Natural killer cell treated with Interleukin-12 subunit alpha and Interleukin-12 subunit beta and Interleukin-15 and Interleukin-18, amount 100 ng/mL, for 72 hours (primary cell): ENCODE data around the gene KIAA0408. TPM values are rescaled to one million over a fixed set of nuclear protein-coding genes. Genes with fewer than 3 reads are reported as not detected.
"Not testable (repeated sequence)": the region's sequence is repeated elsewhere in the genome, so short reads cannot be mapped to it uniquely, and the experiment has no call there.

Source experiments
- ATAC-seq, 2 donors: fragments of 150-1000 bp; cut with Tn5 transposase in 1 of 2; sonication (Bioruptor Pico), chemical (Tn5 transposase) in 1 of 2; 2 replicates each; pipeline ENCODE4 v1.10.0; 2021
- DNase-seq: peaks from one replicate; pipeline ENCODE4 v3.0.0; 2022; ENCODE audit warnings: low spot score
- H3K27ac Mint-ChIP-seq, 2 donors: 1 replicate in 1 of 2; 2 replicates in 1 of 2; pipeline ENCODE4 v1.8.0; 2022; ENCODE audit warnings: mixed read lengths in 2 of 2, mild to moderate bottlenecking in 1 of 2, moderate library complexity in 1 of 2
- H3K27me3 Mint-ChIP-seq, 2 donors: 1 replicate in 1 of 2; 2 replicates in 1 of 2; pipeline ENCODE4 v1.8.0; 2022; ENCODE audit warnings: mixed read lengths in 2 of 2
- H3K36me3 Mint-ChIP-seq: one replicate; pipeline ENCODE4 v1.8.0; 2022; ENCODE audit warnings: mixed read lengths
- H3K4me1 Mint-ChIP-seq, 2 donors: 1 replicate in 1 of 2; 2 replicates in 1 of 2; pipeline ENCODE4 v1.8.0; 2022; ENCODE audit warnings: low read depth in 2 of 2, mixed read lengths in 2 of 2, mild to moderate bottlenecking in 1 of 2
- H3K4me3 Mint-ChIP-seq: one replicate; pipeline ENCODE4 v1.8.0; 2022; ENCODE audit warnings: mixed read lengths
- H3K9me3 Mint-ChIP-seq: 2 replicates; pipeline ENCODE4 v1.8.0; 2022; ENCODE audit warnings: mixed read lengths
- total RNA-seq, 2 donors: library from RNA; stranded (reverse); gene quantifications; one replicate each; pipeline ENCODE4 v1.2.3, GENCODE V29; 2022

The KIAA0408 gene
- total RNA-seq, 2 donors from 2014 or later, result 0.67 to 2.4 TPM

DNA sequence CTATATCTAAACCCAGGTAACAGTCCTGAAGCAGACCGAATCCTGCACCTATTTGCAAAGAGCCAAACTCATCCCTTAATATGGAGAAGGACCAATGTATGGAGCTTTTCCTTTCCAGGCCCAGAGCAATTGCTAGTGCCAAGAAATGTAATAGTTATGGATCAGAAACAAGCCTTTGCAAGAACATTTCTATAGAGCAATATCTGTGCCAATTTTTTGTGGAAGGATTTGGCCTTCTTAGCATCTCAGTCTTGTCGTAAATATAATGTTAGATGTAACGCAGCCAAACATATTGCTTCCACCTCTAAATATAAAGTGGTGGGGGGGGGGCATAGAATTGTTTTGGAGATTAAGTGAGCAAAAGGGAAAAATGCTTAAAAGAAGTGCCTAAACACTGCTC, 2.7 kb downstream of the KIAA0408 start:
- H3K27ac Mint-ChIP-seq, result no peak overlapping the region
- H3K9me3 Mint-ChIP-seq, result no peaks in the 10 kb centered on the region
- no peaks in the 10 kb centered on the region for H3K36me3 Mint-ChIP-seq
- DNase-seq (no peak), ATAC-seq (no peak)
- peaks cover 22 to 25% of the 10 kb centered on the region in 2 donors for H3K27me3 Mint-ChIP-seq
- no peaks in the 10 kb centered on the region for H3K4me1 Mint-ChIP-seq
- no peak overlapping the region for H3K4me3 Mint-ChIP-seq

DNA sequence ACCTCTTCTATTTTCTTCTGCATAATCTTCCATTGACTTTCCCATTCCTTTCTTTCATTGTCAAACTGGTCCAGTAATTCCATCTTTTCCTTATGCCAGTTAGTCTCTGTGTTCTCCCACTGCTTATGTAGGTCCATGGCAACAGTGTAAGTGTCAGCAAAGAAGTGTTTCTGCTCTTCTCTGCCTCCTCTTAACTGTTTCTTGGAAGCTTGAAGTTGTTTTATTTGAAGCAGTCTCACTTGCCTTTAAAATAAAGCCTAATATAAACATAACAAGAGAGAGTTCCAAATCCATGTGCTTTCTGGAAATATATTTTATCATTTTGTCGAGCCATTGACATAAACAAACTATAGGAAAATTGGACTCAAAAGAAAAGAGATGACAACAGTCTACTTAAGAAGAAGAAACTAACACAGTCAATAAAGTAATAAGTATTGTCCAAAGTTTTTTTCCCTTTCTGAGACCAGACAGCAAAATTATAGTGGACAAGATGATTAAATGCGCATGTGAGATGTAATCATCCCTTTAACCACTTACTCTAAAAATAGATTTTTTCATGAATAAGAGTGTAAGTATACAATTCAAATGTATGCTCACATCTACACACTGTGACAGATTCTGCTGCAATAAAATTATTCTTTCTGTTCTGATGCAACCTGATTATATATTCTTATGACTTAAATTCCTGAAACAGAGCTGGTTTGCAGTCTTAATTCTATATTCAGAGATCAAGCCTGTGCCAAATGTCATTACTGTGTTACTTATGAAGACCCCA, 5.2 kb downstream of the KIAA0408 start:
- ATAC-seq (no peak), DNase-seq (no peak)
- Mint-ChIP-seq H3K4me1 (no peaks in the 10 kb centered on the region), H3K27ac (no peak overlapping the region), H3K4me3 (no peak overlapping the region), H3K36me3 (no peaks in the 10 kb centered on the region), H3K27me3 (peaks cover 13 to 29% of the 10 kb centered on the region in 2 donors), H3K9me3 (no peaks in the 10 kb centered on the region)

DNA sequence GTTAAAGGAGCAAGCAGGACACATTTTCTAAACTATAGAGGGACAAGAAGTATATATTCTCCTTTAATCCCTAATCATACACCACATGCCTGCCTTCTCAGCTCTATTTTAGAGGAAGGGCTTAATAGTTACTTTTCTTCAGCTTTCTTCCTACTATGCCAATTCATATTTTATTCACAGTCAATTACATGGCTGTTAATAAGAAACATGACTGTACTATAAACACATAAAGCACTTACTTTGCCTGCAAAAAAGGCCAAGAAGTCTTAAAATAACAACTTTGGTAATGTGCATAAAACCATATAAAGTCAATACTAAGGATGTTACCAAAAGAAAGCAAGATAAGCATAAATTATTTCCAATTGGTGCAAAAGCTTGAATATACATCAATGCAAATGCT, 6.4 kb downstream of the KIAA0408 start:
- Mint-ChIP-seq H3K27me3 (peaks cover 16 to 26% of the 10 kb centered on the region in 2 donors), H3K27ac (no peak overlapping the region), H3K36me3 (no peaks in the 10 kb centered on the region), H3K4me3 (no peak overlapping the region), H3K9me3 (no peaks in the 10 kb centered on the region), H3K4me1 (no peaks in the 10 kb centered on the region)
- no peak for DNase-seq
- ATAC-seq, result no peak

DNA sequence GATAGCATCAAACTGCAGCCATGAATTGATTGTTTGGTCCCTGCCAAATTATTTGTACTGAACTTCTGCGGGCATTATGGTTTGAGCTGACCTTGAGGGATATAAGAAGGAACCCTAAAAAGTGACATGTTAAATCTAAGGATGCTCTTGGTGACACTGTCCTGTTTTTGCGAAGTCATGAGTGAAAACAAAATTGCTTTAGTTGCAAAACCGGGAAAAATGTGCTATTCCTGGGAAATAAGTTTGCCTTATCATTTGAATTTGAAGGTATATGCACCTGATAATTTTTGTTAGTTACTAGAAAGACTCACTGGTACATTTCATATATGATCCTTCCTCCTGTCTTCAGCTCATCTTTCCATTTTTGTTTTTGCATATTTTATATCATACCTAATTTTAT, 7.8 kb downstream of the KIAA0408 start:
- H3K4me1 Mint-ChIP-seq, result no peaks in the 10 kb centered on the region
- H3K27ac Mint-ChIP-seq, result no peak overlapping the region
- H3K36me3 Mint-ChIP-seq, result no peaks in the 10 kb centered on the region
- no peaks in the 10 kb centered on the region for H3K9me3 Mint-ChIP-seq
- no peak overlapping the region for H3K4me3 Mint-ChIP-seq
- DNase-seq, result no peak
- no peak for ATAC-seq
- H3K27me3 Mint-ChIP-seq, result peaks cover 15 to 32% of the 10 kb centered on the region in 2 donors

DNA sequence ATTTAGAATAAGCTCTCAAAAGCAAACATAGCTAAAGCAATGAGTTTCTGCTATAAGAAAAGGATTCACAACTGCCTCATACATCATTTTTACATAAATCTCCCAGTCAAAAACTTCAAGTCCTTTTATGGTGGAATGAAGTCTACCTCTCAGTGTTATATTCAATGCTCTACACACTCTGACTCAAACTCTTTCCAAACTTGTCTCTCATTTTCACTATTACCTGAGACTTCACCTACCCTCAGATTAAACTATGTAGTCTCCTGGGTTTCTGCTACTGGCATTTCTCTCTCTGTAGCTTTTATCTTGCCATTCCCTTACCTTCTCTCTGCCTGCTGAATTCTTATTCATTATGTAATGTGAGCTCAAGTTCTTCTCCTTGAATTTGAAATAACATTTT, 11.4 kb downstream of the KIAA0408 start:
- Mint-ChIP-seq H3K9me3 (no peaks in the 10 kb centered on the region), H3K27ac (no peak overlapping the region), H3K4me3 (no peak overlapping the region), H3K36me3 (no peaks in the 10 kb centered on the region), H3K4me1 (no peaks in the 10 kb centered on the region), H3K27me3 (peaks cover 15 to 17% of the 10 kb centered on the region in 2 donors)
- DNase-seq, result no peak
- no peak for ATAC-seq

DNA sequence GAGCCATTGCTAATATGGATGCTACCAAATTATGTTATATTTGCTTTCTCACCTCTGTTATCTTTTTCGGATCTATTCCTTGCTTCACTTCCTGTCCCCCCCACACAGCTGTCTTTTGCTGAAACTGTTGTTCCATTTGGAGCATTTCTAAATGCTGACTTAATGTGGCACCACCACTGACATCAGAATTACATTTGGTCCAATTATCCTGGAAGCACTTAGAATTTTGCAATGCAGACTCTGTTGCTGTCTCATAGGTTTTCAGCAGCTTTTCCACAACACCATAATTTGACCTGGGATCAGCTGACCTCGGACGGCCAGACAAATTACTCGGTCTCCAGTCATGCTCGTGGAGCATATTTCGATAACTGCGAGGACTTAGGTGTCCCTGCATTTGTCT, 12.8 kb downstream of the KIAA0408 start:
- no peaks in the 10 kb centered on the region for H3K36me3 Mint-ChIP-seq
- no peak for DNase-seq

DNA sequence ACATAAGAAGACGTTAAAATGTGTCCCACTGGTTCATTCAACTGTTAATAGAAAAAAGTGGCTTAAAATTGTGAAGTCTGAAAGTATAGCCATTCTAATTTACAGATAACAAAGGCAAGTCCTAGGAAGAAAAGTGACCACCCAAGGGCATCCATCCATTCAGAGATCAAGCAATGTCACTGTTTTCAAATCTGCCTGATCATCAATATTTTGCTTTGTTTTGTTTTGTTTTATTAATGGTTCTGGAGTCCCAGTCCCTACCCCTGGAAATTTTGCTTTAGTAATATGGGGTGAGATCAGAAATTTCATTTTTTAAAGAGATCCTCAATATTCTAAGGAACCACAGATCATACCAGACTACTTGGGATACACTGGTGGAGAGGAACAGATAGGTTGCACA, 17.3 kb downstream of the KIAA0408 start:
- Mint-ChIP-seq H3K27ac (no peak overlapping the region), H3K27me3 (peaks cover 8% of the 10 kb centered on the region in 2 donors), H3K9me3 (no peaks in the 10 kb centered on the region), H3K4me3 (no peak overlapping the region), H3K4me1 (no peaks in the 10 kb centered on the region), H3K36me3 (no peaks in the 10 kb centered on the region)
- DNase-seq, result no peak
- no peak for ATAC-seq

More for the DNA sequence above, 12.8 kb downstream of the KIAA0408 start:
- H3K9me3 Mint-ChIP-seq, result no peaks in the 10 kb centered on the region
- no peak for ATAC-seq
- no peaks in the 10 kb centered on the region for H3K4me1 Mint-ChIP-seq
- H3K27me3 Mint-ChIP-seq, result peaks cover 13 to 17% of the 10 kb centered on the region in 2 donors
- H3K4me3 Mint-ChIP-seq, result no peak overlapping the region
- no peak overlapping the region for H3K27ac Mint-ChIP-seq

DNA sequence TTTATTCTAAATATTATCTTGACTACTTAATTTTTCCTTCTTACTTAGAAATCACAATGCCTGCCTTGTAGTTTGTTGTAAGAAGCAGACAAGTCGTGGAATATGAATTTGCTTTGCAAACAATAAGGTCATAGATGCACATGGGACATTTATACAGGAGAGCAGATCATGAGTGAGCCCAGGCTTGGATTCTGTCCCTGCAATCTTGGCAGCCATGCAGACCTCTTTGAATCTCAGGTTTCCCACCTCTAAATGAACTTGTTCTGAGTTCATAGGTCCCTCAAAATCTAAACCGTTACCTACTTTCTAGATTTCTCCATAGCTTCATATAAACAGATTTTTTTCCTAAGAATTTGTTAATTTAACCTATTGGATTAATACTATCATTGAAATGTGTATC, 19.5 kb downstream of the KIAA0408 start:
- Mint-ChIP-seq H3K27me3 (peaks cover 4 to 14% of the 10 kb centered on the region in 2 donors), H3K36me3 (no peaks in the 10 kb centered on the region), H3K4me1 (no peaks in the 10 kb centered on the region)

DNA sequence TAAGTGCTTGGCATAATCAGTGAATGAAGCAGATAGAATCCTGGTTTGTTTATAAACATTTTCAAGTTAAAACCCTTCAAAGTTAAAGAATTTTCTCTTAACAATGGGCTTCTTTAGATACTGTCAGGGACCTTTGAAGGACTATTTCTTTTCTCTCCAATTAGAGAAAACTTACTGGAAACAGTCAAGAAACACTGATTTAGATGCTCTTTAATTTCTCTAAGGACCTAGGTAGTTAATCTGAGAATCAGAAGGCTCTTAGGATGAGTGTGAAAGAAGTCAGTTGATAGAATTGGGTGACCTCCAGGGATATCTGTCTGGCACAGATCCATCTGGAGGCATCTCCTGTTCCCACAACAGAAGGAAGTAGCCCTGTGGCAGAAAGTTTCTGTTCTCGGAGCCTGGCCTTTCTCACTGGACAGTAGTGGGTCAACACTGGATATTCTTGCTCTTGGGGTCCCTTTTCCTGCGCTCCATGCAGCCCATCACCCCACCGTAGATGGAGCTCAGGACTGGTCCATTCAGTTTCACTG, 22.5 kb downstream of the KIAA0408 start:
- ATAC-seq (no peak), DNase-seq (no peak)
- Mint-ChIP-seq H3K4me3 (no peak overlapping the region), H3K4me1 (no peaks in the 10 kb centered on the region), H3K27me3 (peaks cover 0 to 16% of the 10 kb centered on the region in 2 donors), H3K36me3 (no peaks in the 10 kb centered on the region), H3K27ac (no peak overlapping the region), H3K9me3 (no peaks in the 10 kb centered on the region)

More for the DNA sequence above, 19.5 kb downstream of the KIAA0408 start:
- H3K4me3 Mint-ChIP-seq, result no peak overlapping the region
- no peaks in the 10 kb centered on the region for H3K9me3 Mint-ChIP-seq
- ATAC-seq (no peak), DNase-seq (no peak)
- no peak overlapping the region for H3K27ac Mint-ChIP-seq

DNA sequence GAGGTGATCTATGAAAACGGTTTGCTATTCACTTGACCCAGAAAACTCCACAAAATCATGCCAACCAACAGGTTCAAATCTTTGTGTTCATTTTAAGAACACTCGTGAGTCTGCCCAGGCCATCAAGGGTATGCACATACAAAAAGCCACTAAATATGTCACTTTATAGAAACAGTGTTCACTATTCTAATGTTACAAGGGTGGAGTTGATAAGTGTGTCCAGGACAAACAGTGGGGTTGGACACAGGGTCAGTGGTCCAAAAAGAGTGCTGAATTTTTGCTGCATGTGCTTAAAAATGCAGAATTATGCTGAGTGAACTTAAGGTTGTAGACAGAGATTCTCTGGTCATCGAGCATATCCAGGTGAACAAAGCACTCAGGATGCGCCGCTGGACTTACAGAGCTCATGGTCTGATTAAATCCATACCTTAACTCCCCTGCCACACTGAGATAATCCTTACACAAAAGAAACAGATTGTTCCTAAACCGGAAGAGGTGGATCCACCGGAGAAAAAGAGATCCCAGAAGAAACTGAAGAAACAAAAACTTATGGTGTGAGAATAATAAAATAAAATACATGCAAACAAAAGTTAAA, 23.5 kb downstream of the KIAA0408 start:
- DNase-seq, result no peak
- Mint-ChIP-seq H3K4me1 (no peaks in the 10 kb centered on the region), H3K27ac (no peak overlapping the region), H3K36me3 (no peaks in the 10 kb centered on the region), H3K27me3 (peaks cover 0 to 20% of the 10 kb centered on the region in 2 donors), H3K4me3 (no peak overlapping the region), H3K9me3 (no peaks in the 10 kb centered on the region)
- ATAC-seq, result no peak

DNA sequence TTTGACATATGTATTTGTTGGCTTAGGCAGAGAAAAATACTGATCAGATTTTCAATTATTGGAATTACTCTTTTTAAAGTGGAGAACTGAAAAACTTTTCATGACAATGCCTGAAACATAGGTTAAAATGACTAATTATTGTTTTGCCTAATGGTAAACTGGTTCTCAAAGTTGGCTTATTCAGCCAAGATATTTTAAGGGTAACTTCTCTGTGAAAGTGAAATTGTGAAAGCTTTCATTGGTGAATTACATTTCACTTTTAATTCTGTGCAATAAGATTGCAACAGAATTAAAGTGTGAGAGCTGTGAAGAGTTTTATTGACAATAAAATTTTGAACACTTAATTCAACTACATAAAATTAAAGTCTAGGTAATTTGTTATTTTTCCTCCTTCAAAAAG, 24.5 kb downstream of the KIAA0408 start:
- Mint-ChIP-seq H3K27me3 (peaks cover 0 to 15% of the 10 kb centered on the region in 2 donors), H3K36me3 (no peaks in the 10 kb centered on the region), H3K27ac (no peak overlapping the region), H3K4me1 (no peaks in the 10 kb centered on the region), H3K9me3 (no peaks in the 10 kb centered on the region), H3K4me3 (no peak overlapping the region)
- ATAC-seq (no peak), DNase-seq (no peak)

DNA sequence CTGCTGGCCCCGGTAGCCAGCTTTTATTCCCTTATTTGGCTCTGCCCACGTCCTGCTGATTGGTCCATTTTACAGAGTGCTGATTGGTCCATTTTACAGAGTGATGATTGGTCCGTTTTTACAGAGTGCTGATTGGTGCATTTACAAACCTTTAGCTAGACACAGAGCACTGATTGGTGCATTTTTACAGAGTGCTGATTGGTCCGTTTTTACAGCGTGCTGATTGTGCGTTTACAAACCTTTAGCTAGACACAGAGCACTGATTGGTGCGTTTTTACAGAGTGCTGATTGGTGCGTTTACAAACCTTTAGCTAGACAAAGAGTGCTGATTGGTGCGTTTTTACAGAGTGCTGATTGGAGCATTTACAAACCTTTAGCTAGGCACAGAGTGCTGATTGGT, 30.6 kb downstream of the KIAA0408 start:
- H3K4me3 Mint-ChIP-seq, H3K9me3 Mint-ChIP-seq, H3K36me3 Mint-ChIP-seq, H3K27me3 Mint-ChIP-seq, H3K27ac Mint-ChIP-seq, ATAC-seq, H3K4me1 Mint-ChIP-seq, DNase-seq: not testable (repeated sequence)

DNA sequence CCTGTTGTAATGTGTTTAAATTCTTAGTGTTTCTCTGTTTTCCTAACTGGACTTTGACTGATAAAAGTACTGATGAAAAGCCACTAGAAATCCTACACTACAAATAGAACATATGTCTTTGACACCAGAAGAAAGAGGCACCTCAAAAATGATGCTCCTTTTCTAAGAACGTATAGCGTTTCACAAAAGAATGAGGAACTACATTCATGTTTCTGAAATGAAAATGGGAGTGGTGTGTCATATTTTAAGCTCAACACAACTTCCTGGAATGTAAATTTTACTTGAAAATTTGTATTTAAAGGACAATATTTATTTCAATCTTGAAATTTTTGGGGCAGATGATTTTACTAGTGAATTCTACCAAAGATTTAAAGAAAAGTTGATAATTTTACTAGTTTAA, 35.3 kb downstream of the KIAA0408 start:
- H3K27ac Mint-ChIP-seq, result no peak overlapping the region
- H3K27me3 Mint-ChIP-seq, result no peaks in the 10 kb centered on the region
- H3K36me3 Mint-ChIP-seq, result no peaks in the 10 kb centered on the region
- no peaks in the 10 kb centered on the region for H3K9me3 Mint-ChIP-seq
- ATAC-seq (no peak), DNase-seq (no peak)
- H3K4me3 Mint-ChIP-seq, result no peak overlapping the region
- peaks cover 11 to 12% of the 10 kb centered on the region in 2 donors for H3K4me1 Mint-ChIP-seq

DNA sequence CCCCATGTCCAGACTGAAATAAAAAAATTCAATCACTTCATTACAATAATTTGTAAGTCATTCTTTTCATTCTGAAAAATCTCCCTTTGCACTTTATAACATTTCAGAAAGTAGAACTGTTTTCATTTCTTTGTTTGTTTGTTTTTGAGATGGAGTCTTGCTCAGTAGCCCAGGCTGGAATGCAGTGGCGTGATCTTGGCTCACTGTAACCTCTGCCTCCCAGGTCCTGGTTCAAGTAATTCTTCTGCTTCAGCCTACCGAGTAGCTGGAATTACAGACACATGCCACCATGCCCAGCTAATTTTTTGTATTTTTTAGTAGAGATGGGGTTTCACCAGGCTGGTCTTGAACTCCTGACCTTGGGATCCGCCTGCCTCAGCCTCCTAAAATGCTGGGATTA, 38.0 kb downstream of the KIAA0408 start:
- not testable (repeated sequence) for H3K36me3 Mint-ChIP-seq, H3K4me3 Mint-ChIP-seq, H3K9me3 Mint-ChIP-seq, DNase-seq, H3K27me3 Mint-ChIP-seq, ATAC-seq
- H3K27ac Mint-ChIP-seq, result peak overlapping the region; percentile 58 to 79
- peaks cover 11 to 12% of the 10 kb centered on the region in 2 donors for H3K4me1 Mint-ChIP-seq
